Mucosa of descending colon (tissue), 3 donors: ENCODE data around the gene C1orf116. TPM values are rescaled to one million over a fixed set of nuclear protein-coding genes. Genes with fewer than 3 reads are reported as not detected.
"Not testable (repeated sequence)": the region's sequence is repeated elsewhere in the genome, so short reads cannot be mapped to it uniquely, and the experiment has no call there.

ENCODE experiments used
- ATAC-seq: fragments of 200-7000 bp; cut with Tn5 transposase; one replicate; pipeline ENCODE4 v1.9.1; 2020; ENCODE audit warnings: mild to moderate bottlenecking, moderate library complexity
- DNase-seq, 3 donors: peaks; one replicate each; pipeline ENCODE4 v3.0.0-alpha.2; 2020
- H3K36me3 ChIP-seq: fragments of 200-600 bp; one replicate; pipeline ENCODE4 v1.8.0; 2021; ENCODE audit warnings: low read depth, mild to moderate bottlenecking
- H3K4me1 ChIP-seq: fragments of 200-600 bp; one replicate; pipeline ENCODE4 v1.8.0; 2021; ENCODE audit warnings: low read depth, mild to moderate bottlenecking
- H3K4me3 ChIP-seq: fragments of 200-600 bp; one replicate; pipeline ENCODE4 v1.8.0; 2021; ENCODE audit warnings: mild to moderate bottlenecking
- H3K9me3 ChIP-seq: fragments of 200-600 bp; one replicate; pipeline ENCODE4 v1.8.0; 2021; ENCODE audit warnings: mild to moderate bottlenecking
- intact Hi-C, 2 donors: fragments of 100-400 bp; cut with DNase I in 1 of 2; cut with micrococcal nuclease in 1 of 2; formaldehyde crosslinking; loops; one replicate each; pipeline versions ENCODE4 v1.11.0 to v1.11.1; 2022; cut with DNase I, micrococcal nuclease
- total RNA-seq, 3 donors: library from RNA; stranded (reverse); fragmentation: NEBNext Ultra II Directional in 2 of 3; extraction: Animal tissue kit (Norgen Biotek cat#: 25700) in 2 of 3; gene quantifications; one replicate each; pipeline versions ENCODE4 v1.2.1 to v1.2.4, GENCODE V29; 2021 to 2023
- TF ChIP-seq, protein P1 (sequence below): fragments of 200-600 bp; IDR thresholded peaks from one replicate; pipeline ENCODE4 v1.8.0; 2022; ENCODE audit warnings: antibody characterized with exemption, mild to moderate bottlenecking
- donor health status: DM: no; HTN: no; CAD: no; lungs with moderate emphysema.
- donor health status: DM: no; HTN: no; CAD: no.
- donor health status: DM: no; HTN: yes; CAD: no.

C1orf116 gene
- total RNA-seq, 3 donors from 2014 or later: 8.7 to 31.0 (median 25.4) TPM

DNA sequence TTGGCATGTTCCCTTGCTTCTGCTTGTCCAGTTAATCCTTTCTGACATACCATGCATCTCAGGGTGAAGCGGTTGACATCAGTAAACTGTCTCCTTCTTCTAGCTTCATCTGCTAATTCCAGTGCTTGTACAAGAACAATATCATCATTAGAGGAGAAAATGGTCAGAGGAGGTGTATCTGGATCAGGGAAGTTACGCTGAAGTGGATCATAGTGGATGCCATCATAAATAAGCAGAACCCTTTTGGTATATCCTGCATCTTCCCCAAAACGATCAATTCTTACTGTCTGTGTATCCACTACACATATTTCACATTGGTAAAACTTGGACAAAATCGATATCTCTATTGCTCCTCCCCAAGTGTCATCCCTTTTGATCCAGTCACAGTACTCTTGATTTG, 16.5 kb upstream of the C1orf116 start:
- Histone ChIP-seq H3K4me1 (peaks cover 39% of the 10 kb centered on the region), H3K36me3 (no peaks in the 10 kb centered on the region), H3K4me3 (no peak overlapping the region), H3K9me3 (no peaks in the 10 kb centered on the region)
- intact Hi-C loops: no loop called here
- TF ChIP-seq, protein P1, sequence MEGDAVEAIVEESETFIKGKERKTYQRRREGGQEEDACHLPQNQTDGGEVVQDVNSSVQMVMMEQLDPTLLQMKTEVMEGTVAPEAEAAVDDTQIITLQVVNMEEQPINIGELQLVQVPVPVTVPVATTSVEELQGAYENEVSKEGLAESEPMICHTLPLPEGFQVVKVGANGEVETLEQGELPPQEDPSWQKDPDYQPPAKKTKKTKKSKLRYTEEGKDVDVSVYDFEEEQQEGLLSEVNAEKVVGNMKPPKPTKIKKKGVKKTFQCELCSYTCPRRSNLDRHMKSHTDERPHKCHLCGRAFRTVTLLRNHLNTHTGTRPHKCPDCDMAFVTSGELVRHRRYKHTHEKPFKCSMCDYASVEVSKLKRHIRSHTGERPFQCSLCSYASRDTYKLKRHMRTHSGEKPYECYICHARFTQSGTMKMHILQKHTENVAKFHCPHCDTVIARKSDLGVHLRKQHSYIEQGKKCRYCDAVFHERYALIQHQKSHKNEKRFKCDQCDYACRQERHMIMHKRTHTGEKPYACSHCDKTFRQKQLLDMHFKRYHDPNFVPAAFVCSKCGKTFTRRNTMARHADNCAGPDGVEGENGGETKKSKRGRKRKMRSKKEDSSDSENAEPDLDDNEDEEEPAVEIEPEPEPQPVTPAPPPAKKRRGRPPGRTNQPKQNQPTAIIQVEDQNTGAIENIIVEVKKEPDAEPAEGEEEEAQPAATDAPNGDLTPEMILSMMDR: no peak
- ATAC-seq (no peak), DNase-seq (no peak)

- TF ChIP-seq, protein P1: no peak
- intact Hi-C loops: no loop called here
- no peak overlapping the region for H3K4me3 ChIP-seq
- DNase-seq (no peak), ATAC-seq (no peak)
- peaks cover 39% of the 10 kb centered on the region for H3K4me1 ChIP-seq
- no peaks in the 10 kb centered on the region for H3K36me3 ChIP-seq
- no peaks in the 10 kb centered on the region for H3K9me3 ChIP-seq
Measured at GRCh38 chr1:207048041-207048440, 15.5 kb upstream of the C1orf116 start.

DNA sequence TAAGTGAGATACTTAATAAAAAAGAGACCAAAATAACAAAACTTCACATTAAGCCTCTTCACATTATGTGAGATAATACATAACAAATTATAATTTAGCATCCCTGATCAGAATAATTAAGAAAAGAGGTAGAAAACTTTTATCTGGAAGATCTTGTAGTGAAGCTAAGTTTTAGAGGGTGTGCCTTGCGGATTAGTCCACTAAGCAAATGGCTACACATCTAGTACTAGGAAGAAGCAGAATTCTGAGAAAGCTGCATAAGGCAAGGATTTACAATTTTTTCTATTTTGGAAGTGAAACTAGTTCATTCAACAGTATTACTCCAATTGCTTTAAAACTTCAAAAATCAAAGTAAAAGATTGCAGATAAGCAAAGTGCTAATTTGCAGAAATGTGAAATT, 14.9 kb upstream of the C1orf116 start:
- no peak for ATAC-seq
- intact Hi-C loops: no loop called here
- no peaks in the 10 kb centered on the region for H3K36me3 ChIP-seq
- no peaks in the 10 kb centered on the region for H3K9me3 ChIP-seq
- no peak for DNase-seq
- no peak overlapping the region for H3K4me3 ChIP-seq
- peaks cover 38% of the 10 kb centered on the region for H3K4me1 ChIP-seq
- TF ChIP-seq, protein P1: no peak

DNA sequence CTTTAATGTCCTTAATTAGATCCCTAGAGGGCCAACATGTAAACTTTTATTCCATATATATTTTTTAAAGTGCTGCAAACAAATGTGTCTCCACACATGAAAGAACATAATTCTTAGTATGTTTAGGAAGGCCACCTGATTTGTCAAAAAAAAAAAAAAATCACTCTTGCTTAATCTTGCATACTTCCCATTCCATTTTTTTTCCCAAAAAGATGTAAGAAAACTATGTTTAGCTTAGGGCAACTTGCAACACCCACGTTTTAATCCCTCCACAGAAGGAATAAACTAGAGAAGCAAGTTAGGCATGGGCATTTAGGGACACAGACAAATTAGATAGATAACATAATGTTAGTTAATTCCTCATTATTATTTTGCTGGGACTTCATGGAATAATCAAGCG, 12.9 kb upstream of the C1orf116 start:
- Histone ChIP-seq H3K36me3 (no peaks in the 10 kb centered on the region), H3K4me3 (no peak overlapping the region), H3K4me1 (peaks cover 24% of the 10 kb centered on the region), H3K9me3 (no peaks in the 10 kb centered on the region)
- ATAC-seq: no peak
- no peak for DNase-seq
- intact Hi-C loops: no loop called here
- TF ChIP-seq, protein P1: no peak

DNA sequence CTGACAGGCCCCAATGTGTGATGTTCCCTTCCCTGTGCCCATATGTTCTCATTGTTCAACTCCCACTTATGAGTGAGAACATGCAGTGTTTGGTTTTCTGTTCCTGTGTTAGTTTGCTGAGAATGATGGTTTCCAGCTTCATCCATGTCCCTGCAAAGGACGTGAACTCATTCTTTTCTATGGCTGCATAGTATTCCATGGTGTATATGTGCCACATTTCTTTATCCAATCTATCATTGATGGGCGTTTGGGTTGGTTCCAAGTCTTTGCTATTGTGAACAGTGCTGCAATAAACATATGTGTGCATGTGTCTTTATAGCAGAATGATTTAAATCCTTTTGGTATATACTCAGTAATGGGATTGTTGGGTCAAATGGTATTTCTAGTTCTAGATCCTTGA, 8.8 kb upstream of the C1orf116 start:
- not testable (repeated sequence) for H3K4me3 ChIP-seq

GRCh38 chr1:207040181-207040533, 7.6 kb upstream of the C1orf116 start:
- ATAC-seq (no peak), DNase-seq (no peak)
- intact Hi-C loops: no loop called here
- Histone ChIP-seq H3K4me3 (no peak overlapping the region), H3K36me3 (no peaks in the 10 kb centered on the region), H3K4me1 (no peaks in the 10 kb centered on the region), H3K9me3 (no peaks in the 10 kb centered on the region)
- TF ChIP-seq, protein P1: no peak

More for the DNA sequence above, 8.8 kb upstream of the C1orf116 start:
- intact Hi-C loops, H3K36me3 ChIP-seq, H3K9me3 ChIP-seq, H3K4me1 ChIP-seq, DNase-seq, ATAC-seq: not testable (repeated sequence)
